ENCODE data around the gene IL25.

Gene IL25

DNA sequence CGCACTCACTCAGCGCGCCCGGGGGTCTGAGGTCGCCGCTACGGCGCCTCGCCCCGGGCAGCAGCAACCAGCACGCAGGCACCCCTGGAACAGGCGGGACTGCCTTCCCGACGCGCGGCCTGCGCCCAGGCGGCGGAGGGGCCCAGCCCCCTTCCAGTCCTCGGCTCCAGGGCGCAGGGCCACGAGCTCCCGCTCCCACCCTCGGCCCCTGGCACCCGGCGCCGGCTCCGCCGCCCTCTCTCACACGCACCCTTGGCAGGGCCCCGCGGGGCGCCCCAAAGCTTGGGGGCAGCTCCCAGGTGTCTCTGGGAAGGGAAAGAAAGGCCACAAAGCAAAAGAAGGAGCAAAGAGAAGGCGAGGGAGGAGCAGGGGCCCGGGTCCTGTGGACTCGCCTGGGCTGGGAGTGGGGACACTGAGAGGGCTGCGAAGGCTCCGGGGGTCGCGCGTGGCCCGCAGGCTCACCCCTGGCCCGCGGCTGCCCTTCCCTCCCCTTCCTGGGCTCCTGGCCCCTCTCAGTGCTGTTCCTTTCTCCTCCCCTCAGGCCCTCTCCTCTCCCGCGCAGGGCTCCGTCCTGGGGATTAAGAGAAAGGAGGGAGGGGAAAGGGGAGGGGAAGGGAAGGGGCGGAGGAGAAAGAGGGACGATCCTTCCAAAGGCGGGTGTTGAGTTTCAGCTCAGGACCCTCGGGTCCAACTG, 6.7 kb upstream of the IL25 start:
- H3K4me1 ChIP-seq (ENCODE audit: control insufficient read depth, insufficient read depth, low read length), result peaks cover 5% of the 10 kb centered on the region
- H3K9ac ChIP-seq (ENCODE audit: low read length), result peak overlapping the region; percentile 43
- peaks cover 23% of the 10 kb centered on the region for H3K27me3 ChIP-seq (ENCODE audit: control insufficient read depth, insufficient read depth, low read length)
- no peaks in the 10 kb centered on the region for H3K36me3 ChIP-seq (ENCODE audit: control insufficient read depth, insufficient read depth, low read length)
- H3K9me3 ChIP-seq (ENCODE audit: control insufficient read depth, low read length), result no peaks in the 10 kb centered on the region
- H3K4me3 ChIP-seq (ENCODE audit: low read length), result no peak overlapping the region

GRCh38 chr14:23366426-23366921, 6.1 kb upstream of the IL25 start:
- Histone ChIP-seq H3K4me3 (ENCODE audit: low read length) (no peak overlapping the region), H3K36me3 (ENCODE audit: control insufficient read depth, insufficient read depth, low read length) (no peaks in the 10 kb centered on the region), H3K4me1 (ENCODE audit: control insufficient read depth, insufficient read depth, low read length) (peaks cover 5% of the 10 kb centered on the region), H3K9ac (ENCODE audit: low read length) (no peak overlapping the region), H3K9me3 (ENCODE audit: control insufficient read depth, low read length) (no peaks in the 10 kb centered on the region), H3K27me3 (ENCODE audit: control insufficient read depth, insufficient read depth, low read length) (peaks cover 23% of the 10 kb centered on the region)

- Histone ChIP-seq H3K9ac (ENCODE audit: low read length) (no peak overlapping the region), H3K36me3 (ENCODE audit: control insufficient read depth, insufficient read depth, low read length) (no peaks in the 10 kb centered on the region), H3K9me3 (ENCODE audit: control insufficient read depth, low read length) (no peaks in the 10 kb centered on the region), H3K4me3 (ENCODE audit: low read length) (no peak overlapping the region), H3K4me1 (ENCODE audit: control insufficient read depth, insufficient read depth, low read length) (no peaks in the 10 kb centered on the region), H3K27me3 (ENCODE audit: control insufficient read depth, insufficient read depth, low read length) (peaks cover 9% of the 10 kb centered on the region)
These were observed 2.4 kb upstream of the IL25 start for GRCh38 chr14:23370221-23370620.

DNA sequence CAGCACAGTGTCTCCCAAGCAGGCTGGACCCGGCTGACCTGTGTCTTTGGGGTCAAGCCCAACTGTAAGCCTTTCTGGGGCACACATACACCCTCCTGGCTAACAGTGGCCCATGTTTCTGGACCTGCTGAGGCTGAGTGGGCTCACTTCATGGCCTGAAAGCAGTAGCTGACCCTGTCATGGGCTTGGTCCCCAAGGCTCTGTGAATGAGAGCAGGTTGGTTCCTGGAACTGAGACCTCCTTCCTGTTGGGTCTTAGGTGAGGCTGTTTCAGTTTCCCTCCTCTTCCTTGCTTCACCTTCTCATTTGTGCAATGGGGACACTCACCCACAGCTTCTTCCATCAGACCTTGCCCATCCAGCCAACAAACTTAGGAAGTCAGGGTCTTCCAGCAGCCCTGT, 744 bp upstream of the IL25 start:
- no peaks in the 10 kb centered on the region for H3K9me3 ChIP-seq (ENCODE audit: control insufficient read depth, low read length)
- H3K36me3 ChIP-seq (ENCODE audit: control insufficient read depth, insufficient read depth, low read length), result no peaks in the 10 kb centered on the region
- no peaks in the 10 kb centered on the region for H3K4me1 ChIP-seq (ENCODE audit: control insufficient read depth, insufficient read depth, low read length)
- no peak overlapping the region for H3K4me3 ChIP-seq (ENCODE audit: low read length)
- no peaks in the 10 kb centered on the region for H3K27me3 ChIP-seq (ENCODE audit: control insufficient read depth, insufficient read depth, low read length)
- no peak overlapping the region for H3K9ac ChIP-seq (ENCODE audit: low read length)

DNA sequence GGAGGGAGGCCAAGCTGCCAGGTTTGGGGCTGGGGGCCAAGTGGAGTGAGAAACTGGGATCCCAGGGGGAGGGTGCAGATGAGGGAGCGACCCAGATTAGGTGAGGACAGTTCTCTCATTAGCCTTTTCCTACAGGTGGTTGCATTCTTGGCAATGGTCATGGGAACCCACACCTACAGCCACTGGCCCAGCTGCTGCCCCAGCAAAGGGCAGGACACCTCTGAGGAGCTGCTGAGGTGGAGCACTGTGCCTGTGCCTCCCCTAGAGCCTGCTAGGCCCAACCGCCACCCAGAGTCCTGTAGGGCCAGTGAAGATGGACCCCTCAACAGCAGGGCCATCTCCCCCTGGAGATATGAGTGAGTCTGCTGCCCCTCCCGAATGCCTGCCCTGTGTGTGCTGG, 432 bp downstream of the IL25 start:
- Histone ChIP-seq H3K9me3 (ENCODE audit: control insufficient read depth, low read length) (no peaks in the 10 kb centered on the region), H3K36me3 (ENCODE audit: control insufficient read depth, insufficient read depth, low read length) (no peaks in the 10 kb centered on the region), H3K4me1 (ENCODE audit: control insufficient read depth, insufficient read depth, low read length) (no peaks in the 10 kb centered on the region), H3K9ac (ENCODE audit: low read length) (no peak overlapping the region), H3K4me3 (ENCODE audit: low read length) (no peak overlapping the region), H3K27me3 (ENCODE audit: control insufficient read depth, insufficient read depth, low read length) (no peaks in the 10 kb centered on the region)

- Histone ChIP-seq H3K9me3 (ENCODE audit: control insufficient read depth, low read length) (no peaks in the 10 kb centered on the region), H3K4me3 (ENCODE audit: low read length) (no peak overlapping the region), H3K4me1 (ENCODE audit: control insufficient read depth, insufficient read depth, low read length) (peaks cover 4% of the 10 kb centered on the region), H3K36me3 (ENCODE audit: control insufficient read depth, insufficient read depth, low read length) (no peaks in the 10 kb centered on the region), H3K9ac (ENCODE audit: low read length) (no peak overlapping the region), H3K27me3 (ENCODE audit: control insufficient read depth, insufficient read depth, low read length) (no peaks in the 10 kb centered on the region)
These were observed 3.1 kb downstream of the IL25 start for GRCh38 chr14:23375527-23376251.

GRCh38 chr14:23376482-23377197, 4.0 kb downstream of the IL25 start, which contains the start of gene CMTM5:
Gene CMTM5, plus strand, starts transcription at chr14:23377046. Its CDS starts 206 bp downstream, at chr14:23377252.
- no peaks in the 10 kb centered on the region for H3K36me3 ChIP-seq (ENCODE audit: control insufficient read depth, insufficient read depth, low read length)
- H3K9me3 ChIP-seq (ENCODE audit: control insufficient read depth, low read length), result no peaks in the 10 kb centered on the region
- peaks cover 4% of the 10 kb centered on the region for H3K4me1 ChIP-seq (ENCODE audit: control insufficient read depth, insufficient read depth, low read length)
- H3K27me3 ChIP-seq (ENCODE audit: control insufficient read depth, insufficient read depth, low read length), result no peaks in the 10 kb centered on the region
- no peak within 1 kb of the TSS for H3K9ac ChIP-seq (ENCODE audit: low read length)
- no peak within 1 kb of the TSS for H3K4me3 ChIP-seq (ENCODE audit: low read length)

DNA sequence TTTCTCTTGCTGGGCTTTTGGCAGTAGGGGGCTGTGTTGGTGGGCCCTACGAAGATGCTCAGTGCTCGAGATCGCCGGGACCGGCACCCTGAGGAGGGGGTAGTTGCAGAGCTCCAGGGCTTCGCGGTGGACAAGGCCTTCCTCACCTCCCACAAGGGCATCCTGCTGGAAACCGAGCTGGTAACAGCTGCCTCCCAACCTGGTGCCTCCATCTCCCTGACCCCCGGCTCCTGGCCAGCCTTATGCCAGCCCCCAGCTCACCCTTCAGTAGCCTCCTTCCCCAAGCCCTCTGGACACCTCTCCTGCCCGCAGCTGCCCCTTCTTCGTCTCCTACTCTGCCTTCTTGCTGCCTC, 4.6 kb downstream of the IL25 start:
- Histone ChIP-seq H3K4me3 (ENCODE audit: low read length) (no peak overlapping the region), H3K9me3 (ENCODE audit: control insufficient read depth, low read length) (no peaks in the 10 kb centered on the region), H3K27me3 (ENCODE audit: control insufficient read depth, insufficient read depth, low read length) (no peaks in the 10 kb centered on the region), H3K36me3 (ENCODE audit: control insufficient read depth, insufficient read depth, low read length) (no peaks in the 10 kb centered on the region), H3K9ac (ENCODE audit: low read length) (no peak overlapping the region), H3K4me1 (ENCODE audit: control insufficient read depth, insufficient read depth, low read length) (peaks cover 4% of the 10 kb centered on the region)

DNA sequence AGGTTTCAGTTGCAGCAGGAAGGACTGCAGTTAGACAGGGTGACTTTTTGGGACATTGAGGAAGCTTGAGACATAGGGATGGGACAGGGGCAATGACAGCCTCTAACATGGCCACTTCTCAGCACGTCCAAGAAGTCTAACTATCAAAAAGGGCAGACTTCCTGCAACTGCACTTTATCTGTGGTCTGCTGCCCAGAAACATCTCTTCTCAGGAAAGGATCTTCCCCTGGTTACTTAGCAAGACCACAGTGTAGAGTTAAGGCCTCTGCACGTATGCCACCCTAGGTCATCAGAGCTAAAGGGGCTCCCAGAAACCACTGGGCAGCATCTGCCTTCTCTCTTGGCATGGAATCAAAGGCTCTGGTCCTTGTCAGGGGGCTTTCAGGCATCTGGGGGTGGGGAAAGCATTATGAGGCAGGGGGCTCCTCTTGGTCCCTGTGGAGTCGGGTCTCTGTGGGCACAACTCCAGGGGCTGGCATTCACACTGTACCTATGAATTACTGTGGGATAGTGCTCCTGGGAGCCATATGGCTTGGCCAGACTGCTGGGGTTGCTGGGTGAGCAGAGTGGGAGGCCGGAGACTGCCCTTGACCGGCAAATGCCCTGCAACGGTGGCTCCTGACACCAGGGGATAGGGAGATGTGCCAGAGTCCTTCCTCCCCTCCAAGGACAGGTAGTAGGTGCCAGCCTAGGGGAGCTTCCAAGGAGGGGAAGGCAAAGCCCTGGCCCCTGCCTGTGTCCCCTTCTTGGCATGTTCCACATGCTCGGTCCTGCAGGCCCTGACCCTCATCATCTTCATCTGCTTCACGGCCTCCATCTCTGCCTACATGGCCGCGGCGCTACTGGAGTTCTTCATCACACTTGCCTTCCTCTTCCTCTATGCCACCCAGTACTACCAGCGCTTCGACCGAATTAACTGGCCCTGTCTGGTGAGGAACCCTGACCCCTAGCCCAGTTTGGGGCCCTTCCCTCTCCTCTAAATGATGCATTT, 5.3 kb downstream of the IL25 start:
- H3K4me1 ChIP-seq (ENCODE audit: control insufficient read depth, insufficient read depth, low read length), result peaks cover 4% of the 10 kb centered on the region
- H3K9ac ChIP-seq (ENCODE audit: low read length), result no peak overlapping the region
- H3K4me3 ChIP-seq (ENCODE audit: low read length), result no peak overlapping the region
- no peaks in the 10 kb centered on the region for H3K36me3 ChIP-seq (ENCODE audit: control insufficient read depth, insufficient read depth, low read length)
- no peaks in the 10 kb centered on the region for H3K27me3 ChIP-seq (ENCODE audit: control insufficient read depth, insufficient read depth, low read length)
- no peaks in the 10 kb centered on the region for H3K9me3 ChIP-seq (ENCODE audit: control insufficient read depth, low read length)

DNA sequence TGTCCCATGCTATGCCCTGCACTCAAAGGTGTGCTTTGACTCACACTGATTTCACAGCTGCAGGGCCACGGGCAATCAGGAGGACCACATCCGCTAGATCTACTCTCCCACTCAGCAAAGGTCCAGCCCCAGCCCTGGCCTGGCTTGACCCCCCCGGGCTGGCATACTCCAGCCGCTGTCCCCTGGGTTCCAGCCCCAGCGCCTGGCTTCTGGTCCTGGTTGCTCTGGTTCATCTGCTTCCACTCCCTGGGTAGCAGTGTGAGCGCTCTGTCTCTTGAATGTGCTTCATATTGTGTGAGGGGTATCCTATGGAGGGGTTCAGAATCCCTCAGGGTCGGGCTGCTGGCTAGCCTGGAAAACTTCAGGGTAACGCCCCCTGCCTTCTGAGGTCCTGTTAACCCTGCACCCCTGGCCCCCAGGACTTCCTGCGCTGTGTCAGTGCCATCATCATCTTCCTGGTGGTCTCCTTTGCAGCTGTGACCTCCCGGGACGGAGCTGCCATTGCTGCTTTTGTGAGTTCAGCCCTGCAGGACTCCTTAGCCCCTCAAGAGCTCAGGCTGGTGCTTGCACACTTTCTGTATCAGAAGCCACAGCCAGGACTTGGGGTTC, 6.1 kb downstream of the IL25 start:
- Histone ChIP-seq H3K9ac (ENCODE audit: low read length) (no peak overlapping the region), H3K36me3 (ENCODE audit: control insufficient read depth, insufficient read depth, low read length) (no peaks in the 10 kb centered on the region), H3K4me3 (ENCODE audit: low read length) (no peak overlapping the region), H3K4me1 (ENCODE audit: control insufficient read depth, insufficient read depth, low read length) (peaks cover 4% of the 10 kb centered on the region), H3K9me3 (ENCODE audit: control insufficient read depth, low read length) (no peaks in the 10 kb centered on the region), H3K27me3 (ENCODE audit: control insufficient read depth, insufficient read depth, low read length) (no peaks in the 10 kb centered on the region)

Data from mucosa of stomach (tissue), 1 donor.